H1 (cell line): Measurements from ENCODE around the gene PCBP1. TPM values are rescaled to one million over a fixed set of nuclear protein-coding genes. Genes with fewer than 3 reads are reported as not detected.

Experiments used
- CTCF ChIA-PET: fragments of 300-600 bp; sonication (Branson Sonifier 250); formaldehyde crosslinking; loops from one replicate; lab custom pipeline; 2021; ENCODE audit not compliant: partially characterized antibody; lab: Charles Lee
- POLR2A ChIA-PET: fragments of 300-600 bp; sonication (Branson Sonifier 250); formaldehyde crosslinking; loops from one replicate; lab custom pipeline; 2021; ENCODE audit warnings: inconsistent platforms; ENCODE audit not compliant: partially characterized antibody; lab: Charles Lee
- DNase-seq, 2 experiments: peaks; one replicate each; pipeline versions ENCODE4 v3.0.0 to v3.0.0-alpha.2; 2010 to 2022; ENCODE audit warnings: low spot score in 2 of 2, low read depth in 1 of 2, mixed read lengths in 1 of 2
- FAIRE-seq: peaks from 2 replicates; lab custom pipeline; 2011; peaks lifted over from hg19 to GRCh38; lab: Jason Lieb, UNC
- H2AFZ ChIP-seq: 2 replicates; pipeline ENCODE4 v1.8.1; 2012; ENCODE audit warnings: low read length, inconsistent platforms
- H2AK5ac ChIP-seq: 2 replicates; pipeline ENCODE4 v1.6.1; 2013; ENCODE audit warnings: low read depth, low read length
- H2BK120ac ChIP-seq: replicated peaks from 2 replicates; pipeline ENCODE3; 2013; ENCODE audit warnings: low read depth, low read length, inconsistent platforms
- H2BK12ac ChIP-seq: 2 replicates; pipeline ENCODE4 v1.6.1; 2013; ENCODE audit warnings: low read depth, low read length
- H2BK15ac ChIP-seq: 2 replicates; pipeline ENCODE4 v1.6.1; 2013; ENCODE audit warnings: low read length
- H2BK20ac ChIP-seq: 2 replicates; pipeline ENCODE4 v1.6.1; 2013; ENCODE audit warnings: low read length
- H2BK5ac ChIP-seq: 2 replicates; pipeline ENCODE4 v1.6.1; 2013; ENCODE audit warnings: low read depth, low read length
- H3K14ac ChIP-seq: 2 replicates; pipeline ENCODE4 v1.6.1; 2013; ENCODE audit warnings: inconsistent platforms; ENCODE audit not compliant: insufficient read length
- H3K18ac ChIP-seq: 2 replicates; pipeline ENCODE4 v1.6.1; 2013; ENCODE audit warnings: low read length; ENCODE audit errors: extremely low read depth
- H3K23ac ChIP-seq: 2 replicates; pipeline ENCODE4 v1.6.1; 2013; ENCODE audit warnings: inconsistent platforms; ENCODE audit not compliant: insufficient read length
- H3K23me2 ChIP-seq: 2 replicates; pipeline ENCODE4 v1.6.1; 2013; ENCODE audit warnings: low read depth, low read length
- H3K27ac ChIP-seq: 2 replicates; pipeline ENCODE4 v1.6.1; 2011; ENCODE audit warnings: low read depth, low read length, inconsistent platforms
- H3K27me3 ChIP-seq, 4 experiments: replicated peaks in 1 of 4; 1 replicate in 1 of 4; 2 replicates in 3 of 4; pipeline versions ENCODE4 v1.6.1 to v1.8.1; 2011 to 2013; ENCODE audit warnings: low read length in 3 of 4, mild to moderate bottlenecking in 3 of 4, inconsistent platforms in 2 of 4, mixed read lengths in 2 of 4, moderate library complexity in 1 of 4; ENCODE audit not compliant: control insufficient read depth in 3 of 4, insufficient read depth in 3 of 4; ENCODE audit errors: extremely low read depth in 1 of 4
- H3K36me3 ChIP-seq, 4 experiments: 2 replicates each; pipeline versions ENCODE4 v1.6.1 to v1.8.1; 2011 to 2013; ENCODE audit warnings: mild to moderate bottlenecking in 4 of 4, low read length in 3 of 4, moderate library complexity in 2 of 4, control low read depth in 1 of 4, inconsistent platforms in 1 of 4; ENCODE audit not compliant: insufficient read depth in 4 of 4, control insufficient read depth in 2 of 4
- H3K4ac ChIP-seq: replicated peaks from 2 replicates; pipeline ENCODE3; 2013; ENCODE audit warnings: low read length, low read depth, mixed read lengths, inconsistent platforms; ENCODE audit not compliant: insufficient read length
- H3K4me1 ChIP-seq, 4 experiments: replicated peaks in 1 of 4; 1 replicate in 1 of 4; 2 replicates in 3 of 4; pipeline versions ENCODE4 v1.6.1 to v1.8.1; 2011 to 2013; ENCODE audit warnings: low read length in 3 of 4, inconsistent platforms in 2 of 4, mixed read lengths in 1 of 4; ENCODE audit not compliant: insufficient read depth in 4 of 4, control insufficient read depth in 3 of 4
- H3K4me2 ChIP-seq, 2 experiments: 2 replicates each; pipeline versions ENCODE4 v1.6.1 to v1.8.1; 2011 to 2013; ENCODE audit warnings: low read depth in 2 of 2, low read length in 2 of 2, control low read depth in 1 of 2, inconsistent platforms in 1 of 2, mild to moderate bottlenecking in 1 of 2; ENCODE audit not compliant: insufficient read depth in 1 of 2
- H3K4me3 ChIP-seq, 4 experiments: fragments of 200-600, 300-600 bp in 1 of 4; sonication (generic), shearing (Covaris generic), sonication (Bioruptor Twin) in 1 of 4; 2 replicates each; pipeline versions ENCODE4 v1.5.1 to v1.8.1; 2011 to 2016; ENCODE audit warnings: low read length in 4 of 4, low read depth in 3 of 4, control low read depth in 2 of 4, inconsistent platforms in 2 of 4, mild to moderate bottlenecking in 2 of 4, mixed read lengths in 1 of 4, moderate library complexity in 1 of 4; ENCODE audit not compliant: insufficient read depth in 2 of 4; ENCODE audit errors: extremely low read depth in 1 of 4
- H3K56ac ChIP-seq: replicated peaks from 2 replicates; pipeline ENCODE3; 2013; ENCODE audit warnings: low read depth, mild to moderate bottlenecking, mixed read lengths, low read length, inconsistent platforms; ENCODE audit not compliant: insufficient read length
- H3K79me1 ChIP-seq: 2 replicates; pipeline ENCODE4 v1.6.1; 2013; ENCODE audit warnings: low read depth, low read length, control low read depth
- H3K79me2 ChIP-seq, 2 experiments: 2 replicates each; pipeline versions ENCODE4 v1.6.1 to v1.8.1; 2012 to 2013; ENCODE audit warnings: low read length in 2 of 2, mild to moderate bottlenecking in 2 of 2, inconsistent platforms in 1 of 2; ENCODE audit not compliant: insufficient read depth in 2 of 2, control insufficient read depth in 1 of 2
- H3K9ac ChIP-seq, 4 experiments: replicated peaks in 1 of 4; 1 replicate in 1 of 4; 2 replicates in 3 of 4; pipeline versions ENCODE4 v1.6.1 to v1.8.1; 2011 to 2013; ENCODE audit warnings: low read depth in 3 of 4, low read length in 3 of 4, control low read depth in 2 of 4, mild to moderate bottlenecking in 2 of 4, moderate library complexity in 2 of 4, inconsistent platforms in 1 of 4; ENCODE audit errors: extremely low read depth in 1 of 4
- H3K9me3 ChIP-seq, 2 experiments: 2 replicates each; pipeline versions ENCODE4 v1.6.1 to v1.8.1; 2012 to 2013; ENCODE audit warnings: mild to moderate bottlenecking in 2 of 2, moderate library complexity in 2 of 2, control low read depth in 1 of 2, inconsistent platforms in 1 of 2, low read depth in 1 of 2, low read length in 1 of 2, mixed read lengths in 1 of 2; ENCODE audit not compliant: insufficient read depth in 2 of 2
- H4K20me1 ChIP-seq, 2 experiments: replicated peaks in 1 of 2; 2 replicates each; pipeline versions ENCODE3 to v1.8.1; 2011 to 2013; ENCODE audit warnings: inconsistent platforms in 2 of 2, low read length in 2 of 2, mild to moderate bottlenecking in 1 of 2; ENCODE audit not compliant: insufficient read depth in 2 of 2, control insufficient read depth in 1 of 2
- H4K5ac ChIP-seq: 2 replicates; pipeline ENCODE4 v1.6.1; 2013; ENCODE audit warnings: low read length, low read depth, mixed read lengths, inconsistent platforms; ENCODE audit not compliant: insufficient read length
- H4K8ac ChIP-seq: 2 replicates; pipeline ENCODE4 v1.8.0; 2013; ENCODE audit warnings: mild to moderate bottlenecking, moderate library complexity, low read length, inconsistent platforms; ENCODE audit not compliant: insufficient read depth; ENCODE audit errors: extremely low read depth
- H4K91ac ChIP-seq: replicated peaks from 2 replicates; pipeline ENCODE3; 2013; ENCODE audit warnings: low read length, mixed read lengths, inconsistent platforms; ENCODE audit not compliant: insufficient read length
- RFX5 ChIP-seq: IDR thresholded peaks from 2 replicates; pipeline ENCODE4 v1.6.1; 2011; ENCODE audit warnings: low read depth, low read length, improper control_type of control experiment, borderline replicate concordance
- TAF1 ChIP-seq: IDR thresholded peaks from 2 replicates; pipeline ENCODE4 v1.6.1; 2011; ENCODE audit warnings: mild to moderate bottlenecking, low read depth, low read length
- WGBS, 2 experiments: shearing (Covaris generic) in 1 of 2; methylation state at CpG; one replicate each; pipeline versions ENCODE4 v1.1.6 to v1.1.7; 2013 to 2015; ENCODE audit warnings: low lambda C conversion rate in 2 of 2, mixed read lengths in 2 of 2, inconsistent platforms in 1 of 2, low coverage in 1 of 2, missing lambda C conversion rate in 1 of 2; ENCODE audit not compliant: insufficient replicate concordance in 2 of 2, insufficient coverage in 1 of 2, insufficient read length in 1 of 2; ENCODE audit errors: extremely low coverage in 1 of 2, missing lambda C conversion rate in 1 of 2; 5-methylcytosine and 5-hydroxymethylcytosine counted together
- polyA plus RNA-seq, 7 experiments: library from polyadenylated mRNA; depleted of rRNA in 3 of 7; stranded (reverse) in 5 of 7; unstranded in 2 of 7; fragments of >200 nt in 5 of 7; fragments of 200-250 nt in 2 of 7; gene quantifications; 1 replicate in 5 of 7; 2 replicates in 1 of 7; 4 replicates in 1 of 7; pipeline versions ENCODE4 v1.2.1 to v1.2.3, GENCODE V29; 2011 to 2013; ENCODE audit warnings: missing spikeins in 2 of 7, mixed read lengths in 2 of 7
- total RNA-seq: library from RNA; stranded (reverse); fragmentation: NEBNext Ultra II Directional; extraction: Animal tissue kit (Norgen Biotek cat#: 25700); gene quantifications from 2 replicates; pipeline ENCODE4 v1.2.1, GENCODE V29; 2021

Gene PCBP1
- total and polyA plus RNA-seq, 2 of the 8 experiments (the other 6 are each of a cell fraction or from before 2014, with no cell fraction given): 279 to 493 TPM

GRCh38 chr2:70132244-70133126 is 45.2 kb downstream of the PCBP1 start:
- Histone ChIP-seq H2BK120ac (no peak overlapping the region), H3K36me3 (no peaks in the 10 kb centered on the region), H3K27ac (peak overlapping the region; percentile 15; the same call in 1 of the 2 replicates), H3K23me2 (no peaks in the 10 kb centered on the region), H2BK15ac (no peak overlapping the region), H2BK20ac (no peak overlapping the region), H2AFZ (peak overlapping the region; percentile 54), H3K4me2 (no peak overlapping the region), H3K27me3 (no peaks in the 10 kb centered on the region), H3K9ac (no peak overlapping the region; a peak in 1 of 7 replicates), H2AK5ac (no peak overlapping the region), H2BK12ac (no peak overlapping the region; the same call in 1 of the 2 replicates), H2BK5ac (no peak overlapping the region), H4K8ac (no peak overlapping the region), H3K23ac (no peak overlapping the region), H3K79me1 (no peaks in the 10 kb centered on the region), H4K20me1 (no peaks in the 10 kb centered on the region), H3K79me2 (no peaks in the 10 kb centered on the region), H3K18ac (no peak overlapping the region), H4K91ac (no peak overlapping the region), H3K56ac (no peak overlapping the region), H3K14ac (no peak overlapping the region), H3K4me3 (no peak overlapping the region), H3K4me1 (peaks cover 2 to 12% (median 9%) of the 10 kb centered on the region in 4 experiments; a peak in 5 of 7 replicates), H3K4ac (no peak overlapping the region), H3K9me3 (no peaks in the 10 kb centered on the region), H4K5ac (no peak overlapping the region)
- ChIA-PET CTCF (interaction anchor here (0.6 to 1.1 kb wide), 2 partner anchors 38 to 62 kb away, joined by 3 read pairs; no protein-coding TSS in a partner anchor), POLR2A (interaction anchor here (1.2 to 51.3 kb wide), 7 partner anchors 10 to 218 kb away, joined by 3 to 1553 read pairs (median 9); partner anchors contain the start of genes C2orf42 and PCBP1)
- 74% methylated on average over 8 of the region's 8 CpGs; no CpG with 5 or more reads in 1 of the 2 experiments for WGBS, 2 experiments
- DNase-seq: no peak
- TF ChIP-seq RFX5 (no peak), TAF1 (0 out of 2 replicates have a peak, but pooled peaks have one; percentile 30)
- FAIRE-seq: no peak
